Hepatocyte (in vitro differentiated cells): ENCODE data around the gene MAPK14.

Experiments
- EZH2 ChIP-seq: fragments of 200-600 bp; sonication (generic); IDR thresholded peaks from 2 replicates; pipeline ENCODE4 v1.6.1; 2016; ENCODE audit warnings: antibody characterized with exemption, mild to moderate bottlenecking, borderline replicate concordance
- EZH2phosphoT487 ChIP-seq: fragments of 200-600 bp; sonication (generic); IDR thresholded peaks from one replicate; pipeline ENCODE4 v1.6.1; 2018; ENCODE audit warnings: antibody characterized with exemption, mild to moderate bottlenecking, low read depth, moderate library complexity; ENCODE audit not compliant: unreplicated experiment, severe bottlenecking
- TF ChIP-seq, protein P1 (sequence below): fragments of 200-600 bp; sonication (generic); IDR thresholded peaks from 2 replicates; pipeline ENCODE4 v1.5.1; 2016; ENCODE audit warnings: antibody characterized with exemption, mild to moderate bottlenecking; ENCODE audit not compliant: poor library complexity

DNA sequence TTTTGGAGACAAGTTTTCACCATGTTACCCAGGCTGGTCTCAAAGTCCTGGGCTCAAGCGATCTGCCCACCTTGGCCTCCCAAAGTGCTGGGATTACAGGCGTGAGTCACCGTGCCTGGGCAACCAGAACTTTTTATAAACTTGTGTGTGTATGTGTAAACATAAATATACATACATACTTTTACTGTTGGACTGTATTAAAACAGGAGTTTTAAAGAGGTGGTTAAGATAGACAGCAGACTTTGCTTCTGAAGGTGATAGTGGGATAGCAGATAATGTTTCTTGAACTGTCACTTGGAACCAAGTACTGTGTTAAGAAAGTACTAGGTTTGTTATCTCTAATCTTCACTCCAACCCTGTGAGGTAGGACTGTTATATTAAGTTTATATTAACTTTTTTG, 74.1 kb downstream of the MAPK14 start:
- TF ChIP-seq, protein P1, sequence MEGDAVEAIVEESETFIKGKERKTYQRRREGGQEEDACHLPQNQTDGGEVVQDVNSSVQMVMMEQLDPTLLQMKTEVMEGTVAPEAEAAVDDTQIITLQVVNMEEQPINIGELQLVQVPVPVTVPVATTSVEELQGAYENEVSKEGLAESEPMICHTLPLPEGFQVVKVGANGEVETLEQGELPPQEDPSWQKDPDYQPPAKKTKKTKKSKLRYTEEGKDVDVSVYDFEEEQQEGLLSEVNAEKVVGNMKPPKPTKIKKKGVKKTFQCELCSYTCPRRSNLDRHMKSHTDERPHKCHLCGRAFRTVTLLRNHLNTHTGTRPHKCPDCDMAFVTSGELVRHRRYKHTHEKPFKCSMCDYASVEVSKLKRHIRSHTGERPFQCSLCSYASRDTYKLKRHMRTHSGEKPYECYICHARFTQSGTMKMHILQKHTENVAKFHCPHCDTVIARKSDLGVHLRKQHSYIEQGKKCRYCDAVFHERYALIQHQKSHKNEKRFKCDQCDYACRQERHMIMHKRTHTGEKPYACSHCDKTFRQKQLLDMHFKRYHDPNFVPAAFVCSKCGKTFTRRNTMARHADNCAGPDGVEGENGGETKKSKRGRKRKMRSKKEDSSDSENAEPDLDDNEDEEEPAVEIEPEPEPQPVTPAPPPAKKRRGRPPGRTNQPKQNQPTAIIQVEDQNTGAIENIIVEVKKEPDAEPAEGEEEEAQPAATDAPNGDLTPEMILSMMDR, result no peak
- TF ChIP-seq EZH2 (no peak), EZH2phosphoT487 (no peak)
